DND-41 (cell line): ENCODE data around the gene CENPP.

Experiments used
- CTCF ChIP-seq: IDR thresholded peaks from 2 replicates; pipeline ENCODE4 v1.5.1; 2012; ENCODE audit warnings: borderline replicate concordance, low read length, moderate library complexity, mild to moderate bottlenecking; ENCODE audit not compliant: poor library complexity, severe bottlenecking; ENCODE audit errors: extremely low read depth
- EZH2 ChIP-seq: IDR thresholded peaks from 3 replicates; pipeline ENCODE4 v1.6.1; 2012; ENCODE audit warnings: borderline replicate concordance, low read depth, mild to moderate bottlenecking, moderate library complexity, low read length, inconsistent platforms; ENCODE audit not compliant: severe bottlenecking

GRCh38 chr9:92500725-92501124 is 175.0 kb downstream of the CENPP start:
- no peak for TF ChIP-seq CTCF
- no peak for TF ChIP-seq EZH2
